ENCODE measurements around the gene ASZ1. TPM values are rescaled to one million over a fixed set of nuclear protein-coding genes. Genes with fewer than 3 reads are reported as not detected.

ASZ1 gene
- total RNA-seq, 2 experiments from 2014 or later, result not detected

DNA sequence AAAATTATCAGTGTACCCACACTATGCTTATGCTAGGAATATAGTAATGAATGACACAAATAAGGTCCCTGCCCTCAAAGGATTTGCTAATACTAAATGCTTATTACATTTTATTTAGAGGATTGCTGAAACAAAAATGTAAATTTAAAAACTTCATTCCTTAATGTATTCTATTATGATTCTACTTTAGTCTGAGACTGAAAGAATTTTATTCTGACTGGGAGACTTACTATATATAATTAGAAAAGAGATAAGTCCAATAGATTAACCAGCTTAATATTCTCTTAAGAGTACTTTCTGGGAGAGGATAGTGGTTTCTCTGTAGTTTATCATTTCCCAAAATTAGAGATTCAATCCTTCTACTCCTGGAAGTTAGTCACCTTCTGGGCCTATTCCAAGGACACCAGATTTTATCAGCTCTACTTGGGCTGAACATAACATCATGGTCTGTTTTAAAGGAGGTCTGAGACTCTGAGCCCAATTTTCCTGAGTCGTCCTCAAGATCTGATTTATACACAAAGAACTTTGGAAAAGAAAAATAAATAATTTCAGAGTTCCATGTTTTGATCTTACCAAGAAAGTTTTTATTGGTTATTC, 41.1 kb downstream of the ASZ1 start:
- H3K4me1 ChIP-seq (ENCODE audit: insufficient read depth, low read length, poor library complexity, severe bottlenecking), result no peaks in the 10 kb centered on the region
- no peaks in the 10 kb centered on the region for H3K36me3 ChIP-seq (ENCODE audit: insufficient read depth, low read length)
- no peaks in the 10 kb centered on the region for H3K79me2 ChIP-seq (ENCODE audit: insufficient read depth, low read depth, low read length)
- DNase-seq (ENCODE audit: low spot score), result no peak
- H2AFZ ChIP-seq (ENCODE audit: low read length), result no peak overlapping the region
- TF ChIP-seq EZH2phosphoT487 (IDR thresholded peaks at IDR 0.05; ENCODE audit: borderline replicate concordance, low read depth, low read length), result no peak
- TF ChIP-seq, protein P1, sequence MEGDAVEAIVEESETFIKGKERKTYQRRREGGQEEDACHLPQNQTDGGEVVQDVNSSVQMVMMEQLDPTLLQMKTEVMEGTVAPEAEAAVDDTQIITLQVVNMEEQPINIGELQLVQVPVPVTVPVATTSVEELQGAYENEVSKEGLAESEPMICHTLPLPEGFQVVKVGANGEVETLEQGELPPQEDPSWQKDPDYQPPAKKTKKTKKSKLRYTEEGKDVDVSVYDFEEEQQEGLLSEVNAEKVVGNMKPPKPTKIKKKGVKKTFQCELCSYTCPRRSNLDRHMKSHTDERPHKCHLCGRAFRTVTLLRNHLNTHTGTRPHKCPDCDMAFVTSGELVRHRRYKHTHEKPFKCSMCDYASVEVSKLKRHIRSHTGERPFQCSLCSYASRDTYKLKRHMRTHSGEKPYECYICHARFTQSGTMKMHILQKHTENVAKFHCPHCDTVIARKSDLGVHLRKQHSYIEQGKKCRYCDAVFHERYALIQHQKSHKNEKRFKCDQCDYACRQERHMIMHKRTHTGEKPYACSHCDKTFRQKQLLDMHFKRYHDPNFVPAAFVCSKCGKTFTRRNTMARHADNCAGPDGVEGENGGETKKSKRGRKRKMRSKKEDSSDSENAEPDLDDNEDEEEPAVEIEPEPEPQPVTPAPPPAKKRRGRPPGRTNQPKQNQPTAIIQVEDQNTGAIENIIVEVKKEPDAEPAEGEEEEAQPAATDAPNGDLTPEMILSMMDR (conservative IDR thresholded peaks at IDR 0.05; ENCODE audit: low read length), result peak; percentile 30; the same call in 1 of the 2 replicates
- no peak overlapping the region for H3K27ac ChIP-seq (ENCODE audit: low read depth, low read length, poor library complexity, severe bottlenecking)
- intact Hi-C loops (cut with micrococcal nuclease; ENCODE audit: unreplicated experiment), result loop anchor here (5.0 kb wide), 1 partner anchor 174 kb away; no protein-coding TSS in a partner anchor
- no peak overlapping the region for H3K4me3 ChIP-seq (ENCODE audit: low read depth, low read length, poor library complexity, severe bottlenecking)
- no peak overlapping the region for H3K4me2 ChIP-seq (ENCODE audit: low read length)
- POLR2A ChIA-PET, result no interaction called here
- CTCF ChIA-PET (ENCODE audit: unreplicated experiment), result no interaction called here
- no peaks in the 10 kb centered on the region for H3K9me2 ChIP-seq (ENCODE audit: insufficient read depth, low read length)
- BruUV-seq (replicated peaks), result no TSS peak
- no peaks in the 10 kb centered on the region for H3K9me3 ChIP-seq (ENCODE audit: low read length)
- no peaks in the 10 kb centered on the region for H4K20me1 ChIP-seq (ENCODE audit: insufficient read depth, low read length)

GRCh38 chr7:117385363-117386109, 41.8 kb downstream of the ASZ1 start:
- Histone ChIP-seq H3K4me1 (ENCODE audit: insufficient read depth, low read length, poor library complexity, severe bottlenecking) (no peaks in the 10 kb centered on the region), H2AFZ (ENCODE audit: low read length) (no peak overlapping the region; the same call in 1 of the 2 replicates), H3K4me3 (ENCODE audit: low read depth, low read length, poor library complexity, severe bottlenecking) (no peak overlapping the region), H3K36me3 (ENCODE audit: insufficient read depth, low read length) (no peaks in the 10 kb centered on the region), H3K27ac (ENCODE audit: low read depth, low read length, poor library complexity, severe bottlenecking) (no peak overlapping the region), H3K79me2 (ENCODE audit: insufficient read depth, low read depth, low read length) (no peaks in the 10 kb centered on the region), H3K9me3 (ENCODE audit: low read length) (no peaks in the 10 kb centered on the region), H3K4me2 (ENCODE audit: low read length) (no peak overlapping the region), H3K9me2 (ENCODE audit: insufficient read depth, low read length) (no peaks in the 10 kb centered on the region), H4K20me1 (ENCODE audit: insufficient read depth, low read length) (no peaks in the 10 kb centered on the region)
- no peak for TF ChIP-seq EZH2phosphoT487 (IDR thresholded peaks at IDR 0.05; ENCODE audit: borderline replicate concordance, low read depth, low read length)
- TF ChIP-seq, protein P1 (conservative IDR thresholded peaks at IDR 0.05; ENCODE audit: low read length), result peak; percentile 73
- CTCF ChIA-PET (ENCODE audit: unreplicated experiment), result no interaction called here
- no TSS peak for BruUV-seq (replicated peaks)
- DNase-seq (ENCODE audit: low spot score), result peak; percentile 7
- intact Hi-C loops (cut with micrococcal nuclease; ENCODE audit: unreplicated experiment), result loop anchor here (5.0 kb wide), 1 partner anchor 173 kb away; no protein-coding TSS in a partner anchor
- POLR2A ChIA-PET, result no interaction called here

Measured in OCI-LY7 (cell line).